VCaP (cell line): ENCODE data around the gene AATK.

Experiments
- H3K27ac ChIP-seq: fragments of 450-650 bp; 2 replicates; pipeline ENCODE4 v1.5.1; 2017
- CTCF ChIP-seq: fragments of 450-650 bp; conservative IDR thresholded peaks from 2 replicates; pipeline ENCODE4 v1.5.1; 2017; ENCODE audit warnings: mild to moderate bottlenecking, moderate library complexity

The AATK gene

GRCh38 chr17:81194941-81195901, 29.2 kb upstream of the AATK start:
- TF ChIP-seq CTCF, result no peak

GRCh38 chr17:81194225-81194760, 28.3 kb upstream of the AATK start:
- H3K27ac ChIP-seq, result no peak overlapping the region
- no peak for TF ChIP-seq CTCF

More at GRCh38 chr17:81194941-81195901, 29.2 kb upstream of the AATK start:
- H3K27ac ChIP-seq, result no peak overlapping the region

GRCh38 chr17:81193470-81194224, 27.6 kb upstream of the AATK start:
- H3K27ac ChIP-seq, result no peak overlapping the region
- no peak for TF ChIP-seq CTCF

GRCh38 chr17:81193051-81193410, 27.0 kb upstream of the AATK start:
- H3K27ac ChIP-seq, result no peak overlapping the region
- no peak for TF ChIP-seq CTCF

GRCh38 chr17:81192386-81193050, 26.5 kb upstream of the AATK start:
- no peak for TF ChIP-seq CTCF
- no peak overlapping the region for H3K27ac ChIP-seq

GRCh38 chr17:81191646-81192045, 25.6 kb upstream of the AATK start:
- no peak for TF ChIP-seq CTCF
- H3K27ac ChIP-seq, result no peak overlapping the region

- H3K27ac ChIP-seq, result no peak overlapping the region
- TF ChIP-seq CTCF, result no peak
These were observed 25.1 kb upstream of the AATK start for GRCh38 chr17:81191116-81191515.
